ENCODE results near the gene SECISBP2L.

The SECISBP2L gene

DNA sequence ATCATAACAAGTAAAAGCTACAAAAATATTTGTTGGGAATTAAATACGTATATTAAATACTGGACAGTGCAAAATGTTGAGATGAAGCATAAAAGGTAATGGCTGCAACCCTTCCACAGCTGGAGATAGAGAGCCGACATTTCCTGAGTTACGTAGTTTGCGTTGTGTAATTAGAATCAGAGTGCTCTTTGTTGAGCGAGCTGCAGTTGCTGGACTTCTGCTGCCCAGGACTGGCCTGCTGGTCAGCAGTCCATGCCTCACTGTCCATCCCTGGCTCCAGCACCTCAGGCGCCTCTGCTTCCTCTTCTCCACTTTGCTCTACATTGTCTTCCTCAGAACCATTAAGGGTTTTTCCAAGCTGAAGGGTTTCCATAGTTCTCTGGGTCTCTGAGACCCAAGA is 54.1 kb downstream of the SECISBP2L start:
- Histone ChIP-seq H3K4me1 (ENCODE audit: control insufficient read depth in 1 of 2, insufficient read depth in 1 of 2, low read depth in 1 of 2, low read length in 1 of 2) (peaks cover 0 to 2% of the 10 kb centered on the region in 2 experiments), H3K27ac (peak overlapping the region; percentile 10), H3K4me3 (ENCODE audit: low read depth in 1 of 2, low read length in 1 of 2) (no peak overlapping the region), H3K9me3 (no peaks in the 10 kb centered on the region), H3K27me3 (no peaks in the 10 kb centered on the region), H3K36me3 (peaks cover 68% of the 10 kb centered on the region)
- TF ChIP-seq, protein P1, sequence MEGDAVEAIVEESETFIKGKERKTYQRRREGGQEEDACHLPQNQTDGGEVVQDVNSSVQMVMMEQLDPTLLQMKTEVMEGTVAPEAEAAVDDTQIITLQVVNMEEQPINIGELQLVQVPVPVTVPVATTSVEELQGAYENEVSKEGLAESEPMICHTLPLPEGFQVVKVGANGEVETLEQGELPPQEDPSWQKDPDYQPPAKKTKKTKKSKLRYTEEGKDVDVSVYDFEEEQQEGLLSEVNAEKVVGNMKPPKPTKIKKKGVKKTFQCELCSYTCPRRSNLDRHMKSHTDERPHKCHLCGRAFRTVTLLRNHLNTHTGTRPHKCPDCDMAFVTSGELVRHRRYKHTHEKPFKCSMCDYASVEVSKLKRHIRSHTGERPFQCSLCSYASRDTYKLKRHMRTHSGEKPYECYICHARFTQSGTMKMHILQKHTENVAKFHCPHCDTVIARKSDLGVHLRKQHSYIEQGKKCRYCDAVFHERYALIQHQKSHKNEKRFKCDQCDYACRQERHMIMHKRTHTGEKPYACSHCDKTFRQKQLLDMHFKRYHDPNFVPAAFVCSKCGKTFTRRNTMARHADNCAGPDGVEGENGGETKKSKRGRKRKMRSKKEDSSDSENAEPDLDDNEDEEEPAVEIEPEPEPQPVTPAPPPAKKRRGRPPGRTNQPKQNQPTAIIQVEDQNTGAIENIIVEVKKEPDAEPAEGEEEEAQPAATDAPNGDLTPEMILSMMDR (IDR thresholded peaks at IDR 0.05) = no peak

- Histone ChIP-seq H3K36me3 (peaks cover 39% of the 10 kb centered on the region), H3K27ac (no peak overlapping the region), H3K27me3 (no peaks in the 10 kb centered on the region), H3K4me3 (ENCODE audit: low read depth in 1 of 2, low read length in 1 of 2) (no peak overlapping the region), H3K4me1 (ENCODE audit: control insufficient read depth in 1 of 2, insufficient read depth in 1 of 2, low read depth in 1 of 2, low read length in 1 of 2) (peaks cover 0 to 3% of the 10 kb centered on the region in 2 experiments), H3K9me3 (no peaks in the 10 kb centered on the region)
- TF ChIP-seq, protein P1 (IDR thresholded peaks at IDR 0.05) = no peak
Observed at GRCh38 chr15:48989170-48989569, 57.1 kb downstream of the SECISBP2L start.

DNA sequence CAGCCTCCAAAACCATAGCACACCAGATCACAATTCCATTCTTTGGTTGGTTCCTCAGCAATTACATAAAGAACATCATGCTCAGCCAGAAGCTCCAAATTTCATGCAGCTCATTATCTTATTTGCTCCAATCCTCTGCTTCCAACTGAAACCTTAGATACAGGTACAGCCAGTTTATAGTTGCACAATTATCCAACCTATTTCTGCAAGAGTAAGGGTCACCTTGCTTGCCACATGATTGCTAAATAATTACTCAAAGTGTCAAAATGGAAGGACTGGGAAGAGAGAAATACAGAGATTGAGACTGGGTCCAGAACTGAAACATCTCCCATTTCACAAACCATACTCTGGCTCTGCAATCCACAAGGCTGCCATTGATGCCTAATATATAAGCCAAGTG is 59.1 kb downstream of the SECISBP2L start:
- TF ChIP-seq, protein P1 (IDR thresholded peaks at IDR 0.05) = no peak
- Histone ChIP-seq H3K9me3 (no peaks in the 10 kb centered on the region), H3K27ac (no peak overlapping the region), H3K4me3 (ENCODE audit: low read depth in 1 of 2, low read length in 1 of 2) (no peak overlapping the region), H3K27me3 (peaks cover 2% of the 10 kb centered on the region), H3K36me3 (peaks cover 31% of the 10 kb centered on the region), H3K4me1 (ENCODE audit: control insufficient read depth in 1 of 2, insufficient read depth in 1 of 2, low read depth in 1 of 2, low read length in 1 of 2) (peaks cover 0 to 3% of the 10 kb centered on the region in 2 experiments)

GRCh38 chr15:48986240-48986639 is 60.0 kb downstream of the SECISBP2L start:
- peaks cover 11% of the 10 kb centered on the region for H3K27me3 ChIP-seq
- peaks cover 23% of the 10 kb centered on the region for H3K36me3 ChIP-seq
- no peak overlapping the region for H3K4me3 ChIP-seq (ENCODE audit: low read depth in 1 of 2, low read length in 1 of 2)
- no peaks in the 10 kb centered on the region for H3K9me3 ChIP-seq
- no peak overlapping the region for H3K27ac ChIP-seq
- H3K4me1 ChIP-seq (ENCODE audit: control insufficient read depth in 1 of 2, insufficient read depth in 1 of 2, low read depth in 1 of 2, low read length in 1 of 2) = peaks cover 0 to 3% of the 10 kb centered on the region in 2 experiments
- TF ChIP-seq, protein P1 (IDR thresholded peaks at IDR 0.05) = no peak

GRCh38 chr15:48985516-48985915 is 60.7 kb downstream of the SECISBP2L start:
- TF ChIP-seq, protein P1 (IDR thresholded peaks at IDR 0.05) = no peak

More at GRCh38 chr15:48985516-48985915, 60.7 kb downstream of the SECISBP2L start:
- no peaks in the 10 kb centered on the region for H3K9me3 ChIP-seq
- H3K27ac ChIP-seq = no peak overlapping the region
- H3K36me3 ChIP-seq = peaks cover 16% of the 10 kb centered on the region
- no peak overlapping the region for H3K4me3 ChIP-seq (ENCODE audit: low read depth in 1 of 2, low read length in 1 of 2)
- peaks cover 17% of the 10 kb centered on the region for H3K27me3 ChIP-seq
- H3K4me1 ChIP-seq (ENCODE audit: control insufficient read depth in 1 of 2, insufficient read depth in 1 of 2, low read depth in 1 of 2, low read length in 1 of 2) = peaks cover 0 to 3% of the 10 kb centered on the region in 2 experiments
